Panc1 (cell line): Measurements from ENCODE around the gene CACTIN. TPM values are rescaled to one million over a fixed set of nuclear protein-coding genes. Genes with fewer than 3 reads are reported as not detected.

Experiments used
- ATAC-seq: fragments of 200-7000 bp; cut with Tn5 transposase; 2 replicates; pipeline ENCODE4 v1.9.1; 2020; ENCODE audit warnings: mild to moderate bottlenecking, moderate library complexity
- BruUV-seq: library from RNA; stranded (reverse); fragments of 400-500 nt; replicated peaks from 2 replicates; lab custom pipeline; 2021; lab: Mats Ljungman, UMichigan
- CTCF ChIA-PET: fragments of 300-600 bp; sonication (Branson Sonifier 250); formaldehyde crosslinking; loops from one replicate; lab custom pipeline; 2022; ENCODE audit warnings: antibody characterized with exemption; lab: Charles Lee
- POLR2A ChIA-PET: fragments of 300-600 bp; sonication (Branson Sonifier 250); formaldehyde crosslinking; loops from one replicate; lab custom pipeline; 2022; ENCODE audit warnings: antibody characterized with exemption; lab: Charles Lee
- DNase-seq: peaks from one replicate; pipeline ENCODE4 v3.0.0-alpha.2; 2010; ENCODE audit warnings: low read depth, low spot score
- H3K27ac ChIP-seq: 2 replicates; pipeline ENCODE4 v1.5.1; 2011; ENCODE audit warnings: mild to moderate bottlenecking, low read length, inconsistent platforms
- H3K27me3 ChIP-seq: fragments of 200-500 bp; sonication (Bioruptor generic); 2 replicates; pipeline ENCODE4 v1.6.0; 2014; ENCODE audit warnings: low read length, inconsistent platforms; ENCODE audit not compliant: control insufficient read depth, insufficient read depth
- H3K36me3 ChIP-seq: fragments of 200-500 bp; sonication (Bioruptor generic); 2 replicates; pipeline ENCODE4 v1.5.1; 2014; ENCODE audit warnings: inconsistent platforms, mild to moderate bottlenecking, low read length, moderate library complexity; ENCODE audit not compliant: control insufficient read depth, insufficient read depth
- H3K4me1 ChIP-seq: 2 replicates; pipeline ENCODE4 v1.5.1; 2011; ENCODE audit warnings: inconsistent platforms, mild to moderate bottlenecking, low read length, moderate library complexity; ENCODE audit not compliant: control insufficient read depth, insufficient read depth
- H3K4me3 ChIP-seq, 2 experiments: 2 replicates each; pipeline ENCODE4 v1.5.1; 2011 to 2012; ENCODE audit warnings: low read depth in 2 of 2, low read length in 2 of 2, mild to moderate bottlenecking in 2 of 2, inconsistent platforms in 1 of 2, moderate library complexity in 1 of 2
- H3K9me3 ChIP-seq: fragments of 200-500 bp; sonication (Bioruptor generic); 2 replicates; pipeline ENCODE4 v1.5.1; 2014; ENCODE audit warnings: low read depth, mild to moderate bottlenecking, inconsistent platforms, low read length, moderate library complexity; ENCODE audit not compliant: control insufficient read depth, insufficient read depth
- CTCF ChIP-seq: fragments of 450-650 bp; IDR thresholded peaks from 2 replicates; pipeline ENCODE4 v1.5.1; 2017; ENCODE audit warnings: mild to moderate bottlenecking
- POLR2AphosphoS5 ChIP-seq: IDR thresholded peaks from 2 replicates; pipeline ENCODE4 v1.6.1; 2012; ENCODE audit warnings: mild to moderate bottlenecking, low read depth, low read length, moderate library complexity
- REST ChIP-seq, 2 experiments: IDR thresholded peaks; 2 replicates each; pipeline ENCODE4 v1.6.1; 2011 to 2012; ENCODE audit warnings: low read depth in 2 of 2, control low read depth in 1 of 2, low read length in 1 of 2, mild to moderate bottlenecking in 1 of 2, moderate library complexity in 1 of 2; ENCODE audit not compliant: insufficient read depth in 1 of 2
- SIN3A ChIP-seq: IDR thresholded peaks from 2 replicates; pipeline ENCODE4 v1.6.1; 2012; ENCODE audit warnings: low read depth, mild to moderate bottlenecking, low read length, moderate library complexity, borderline replicate concordance; ENCODE audit not compliant: insufficient read depth
- TCF7L2 ChIP-seq: IDR thresholded peaks from 2 replicates; pipeline ENCODE4 v1.6.1; 2011; ENCODE audit warnings: mild to moderate bottlenecking, low read depth, low read length, inconsistent platforms
- in situ Hi-C: cut with HindIII; loops from 2 replicates; pipeline ENCODE4 v1.10.0; 2016; ENCODE audit warnings: low sequenced_read_pairs, low pct_unique_long_range_greater_than_20kb
- intact Hi-C: fragments of 100-400 bp; cut with micrococcal nuclease; formaldehyde crosslinking; loops from one replicate; pipeline ENCODE4 v1.10.0; 2022; ENCODE audit not compliant: unreplicated experiment
- total RNA-seq: library from RNA; stranded (reverse); gene quantifications from one replicate; pipeline ENCODE4 v1.2.1, GENCODE V29; 2021; ENCODE audit not compliant: unreplicated experiment

CACTIN gene
- total RNA-seq, 1 experiment from 2014 or later = 25.2 TPM

- no peaks in the 10 kb centered on the region for H3K27me3 ChIP-seq
- DNase-seq = no peak
- in situ Hi-C loops (no loop called here), intact Hi-C loops (no loop called here)
- ChIA-PET POLR2A (no interaction called here), CTCF (no interaction called here)
- no peaks in the 10 kb centered on the region for H3K4me1 ChIP-seq
- TF ChIP-seq POLR2AphosphoS5 = no peak
- TF ChIP-seq TCF7L2 = no peak
- no peak for TF ChIP-seq SIN3A
- H3K36me3 ChIP-seq = no peaks in the 10 kb centered on the region
- no peak for ATAC-seq
- no peak overlapping the region for H3K27ac ChIP-seq
- H3K4me3 ChIP-seq = no peak overlapping the region
- no peaks in the 10 kb centered on the region for H3K9me3 ChIP-seq
- no TSS peak for BruUV-seq
Measured at GRCh38 chr19:3639479-3639878, 12.9 kb upstream of the CACTIN start.

GRCh38 chr19:3638208-3639193 is 11.9 kb upstream of the CACTIN start:
- CTCF ChIA-PET = no interaction called here
- H3K27me3 ChIP-seq = no peaks in the 10 kb centered on the region
- no peak overlapping the region for H3K4me3 ChIP-seq
- no peaks in the 10 kb centered on the region for H3K36me3 ChIP-seq
- BruUV-seq = no TSS peak
- TF ChIP-seq CTCF (no peak), REST (IDR thresholded peaks at IDR 0.05; ENCODE audit: insufficient read depth in 1 of 2, low read depth in 2 of 2, low read length in 1 of 2) (no peak), POLR2AphosphoS5 (no peak), TCF7L2 (no peak)
- H3K9me3 ChIP-seq = no peaks in the 10 kb centered on the region
- no peak for ATAC-seq
- H3K4me1 ChIP-seq = no peaks in the 10 kb centered on the region
- intact Hi-C loops (no loop called here), in situ Hi-C loops (no loop called here)
- POLR2A ChIA-PET = interaction anchor here (0.5 kb wide), 1 partner anchor 322 kb away, joined by 3 read pairs; no protein-coding TSS in a partner anchor
- DNase-seq = no peak
- no peak overlapping the region for H3K27ac ChIP-seq

- no peak for TF ChIP-seq SIN3A
- H3K4me1 ChIP-seq = no peaks in the 10 kb centered on the region
- DNase-seq (no peak), ATAC-seq (no peak)
- POLR2A ChIA-PET = no interaction called here
- intact Hi-C loops = no loop called here
- CTCF ChIA-PET = no interaction called here
- in situ Hi-C loops = no loop called here
- H3K9me3 ChIP-seq = no peaks in the 10 kb centered on the region
- no peak overlapping the region for H3K27ac ChIP-seq
- BruUV-seq = no TSS peak
- H3K36me3 ChIP-seq = no peaks in the 10 kb centered on the region
- H3K4me3 ChIP-seq = no peak overlapping the region
- no peaks in the 10 kb centered on the region for H3K27me3 ChIP-seq
Measured at GRCh38 chr19:3637621-3638020, 11.0 kb upstream of the CACTIN start.
